Activated T-helper 1 cell treated with anti-CD3 and anti-CD28 coated beads, Interleukin-12 subunit alpha, Interleukin-12 subunit beta, Interleukin-2, Interleukin-4 antibody, amounts not matched to agents 30 ng/mL and 10 ng/mL and 1 ng/mL, durations not matched to agents 14 hours and 24 hours and 36 hours (primary cell): ENCODE results near the gene KLF18. TPM values are rescaled to one million over a fixed set of nuclear protein-coding genes. Genes with fewer than 3 reads are reported as not detected.

ENCODE experiments used
- DNase-seq: peaks from one replicate; pipeline ENCODE4 v3.0.0; 2021; ENCODE audit warnings: low spot score
- H3K27ac Mint-ChIP-seq: one replicate; pipeline ENCODE4 v1.8.0; 2021; ENCODE audit warnings: mild to moderate bottlenecking, mixed read lengths
- H3K27me3 Mint-ChIP-seq: one replicate; pipeline ENCODE4 v1.8.0; 2022; ENCODE audit warnings: mild to moderate bottlenecking, moderate library complexity, mixed read lengths; ENCODE audit not compliant: insufficient read depth
- H3K36me3 Mint-ChIP-seq: one replicate; pipeline ENCODE4 v1.8.0; 2021; ENCODE audit warnings: low read depth, mixed read lengths
- H3K4me1 Mint-ChIP-seq: one replicate; pipeline ENCODE4 v1.8.0; 2021; ENCODE audit warnings: low read depth, mixed read lengths
- H3K4me3 Mint-ChIP-seq: one replicate; pipeline ENCODE4 v1.8.0; 2021; ENCODE audit warnings: mild to moderate bottlenecking, moderate library complexity, mixed read lengths
- H3K9me3 Mint-ChIP-seq: one replicate; pipeline ENCODE4 v1.8.0; 2021; ENCODE audit warnings: mixed read lengths
- intact Hi-C: fragments of 100-400 bp; cut with micrococcal nuclease; formaldehyde crosslinking; loops from one replicate; pipeline ENCODE4 v1.15.1; 2024
- total RNA-seq: library from RNA; stranded (reverse); gene quantifications from 2 replicates; pipeline ENCODE4 v1.2.3, GENCODE V29; 2022

The KLF18 gene
- total RNA-seq, 1 donor from 2014 or later = not detected

DNA sequence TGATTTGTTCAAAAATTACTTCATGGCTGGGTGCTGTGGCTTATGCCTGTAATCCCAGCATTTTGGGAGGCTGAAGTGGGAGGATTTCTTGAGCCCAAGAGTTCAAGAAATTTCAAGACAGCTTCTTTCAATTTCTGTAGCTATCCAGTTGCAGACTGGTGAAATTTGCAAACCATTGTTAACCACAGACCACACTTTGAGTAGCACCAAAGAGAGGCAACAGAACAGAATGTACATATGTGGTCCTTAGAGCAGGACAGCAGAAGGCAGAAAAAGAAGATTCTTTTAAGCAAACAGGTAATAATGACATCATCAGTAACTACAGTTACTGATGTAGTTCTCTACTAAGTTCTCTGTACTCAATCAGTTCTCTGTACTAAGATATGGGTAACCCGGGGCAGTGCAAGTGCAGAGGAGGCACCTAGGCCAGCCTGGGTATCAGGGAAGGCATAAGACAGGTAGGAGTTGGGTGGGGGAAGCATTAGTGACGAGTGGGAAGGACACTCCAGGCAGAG, 28.3 kb downstream of the KLF18 start:
- DNase-seq = no peak
- Mint-ChIP-seq H3K27me3 (peaks cover 7% of the 10 kb centered on the region), H3K27ac (no peak overlapping the region), H3K4me1 (no peaks in the 10 kb centered on the region), H3K36me3 (no peaks in the 10 kb centered on the region), H3K9me3 (no peaks in the 10 kb centered on the region), H3K4me3 (no peak overlapping the region)
- intact Hi-C loops = no loop called here

DNA sequence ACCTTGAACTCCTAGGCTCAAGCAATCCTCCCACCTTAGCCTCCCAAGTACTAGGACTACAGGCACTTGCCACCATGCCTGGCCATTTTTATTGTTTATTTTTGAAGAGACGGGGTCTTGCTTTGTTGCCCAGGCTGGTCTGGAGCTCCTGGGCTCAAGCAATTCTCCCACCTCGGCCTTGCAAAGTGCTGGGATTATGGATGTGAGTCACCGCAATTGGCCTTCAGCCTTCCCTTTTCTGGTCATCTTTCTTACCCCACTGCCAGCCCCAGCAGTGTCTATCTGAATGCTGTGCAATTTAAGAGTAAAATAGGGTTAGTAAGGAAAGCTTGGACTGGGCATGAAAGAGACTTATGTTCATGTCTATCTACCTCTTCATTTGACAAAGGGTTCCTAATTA, 28.9 kb downstream of the KLF18 start:
- peaks cover 7% of the 10 kb centered on the region for H3K27me3 Mint-ChIP-seq
- DNase-seq = no peak
- H3K4me3 Mint-ChIP-seq = no peak overlapping the region
- H3K27ac Mint-ChIP-seq = no peak overlapping the region
- H3K36me3 Mint-ChIP-seq = no peaks in the 10 kb centered on the region
- no peaks in the 10 kb centered on the region for H3K9me3 Mint-ChIP-seq
- H3K4me1 Mint-ChIP-seq = no peaks in the 10 kb centered on the region
- intact Hi-C loops = no loop called here

DNA sequence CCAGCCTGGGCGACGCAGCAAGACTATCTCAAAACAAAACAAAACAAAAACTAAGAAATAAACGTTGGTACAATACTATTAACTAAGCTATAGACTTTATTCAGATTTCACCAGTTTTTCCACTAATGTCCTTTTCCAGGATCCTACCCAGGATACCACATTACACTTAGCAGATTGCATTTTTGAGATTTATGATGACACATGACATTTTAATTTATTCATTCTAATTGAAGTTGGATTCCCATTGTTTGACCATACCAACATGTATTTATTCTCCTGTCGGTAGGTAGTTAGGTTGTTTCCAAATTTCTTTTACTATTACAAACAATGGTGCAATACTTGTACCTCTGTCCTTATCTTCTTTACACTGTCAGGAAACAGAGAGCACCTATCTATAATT, 29.6 kb downstream of the KLF18 start:
- DNase-seq = no peak
- H3K4me1 Mint-ChIP-seq = no peaks in the 10 kb centered on the region
- no peak overlapping the region for H3K4me3 Mint-ChIP-seq
- H3K9me3 Mint-ChIP-seq = no peaks in the 10 kb centered on the region
- intact Hi-C loops = no loop called here
- no peaks in the 10 kb centered on the region for H3K36me3 Mint-ChIP-seq
- H3K27ac Mint-ChIP-seq = no peak overlapping the region
- H3K27me3 Mint-ChIP-seq = peaks cover 8% of the 10 kb centered on the region

DNA sequence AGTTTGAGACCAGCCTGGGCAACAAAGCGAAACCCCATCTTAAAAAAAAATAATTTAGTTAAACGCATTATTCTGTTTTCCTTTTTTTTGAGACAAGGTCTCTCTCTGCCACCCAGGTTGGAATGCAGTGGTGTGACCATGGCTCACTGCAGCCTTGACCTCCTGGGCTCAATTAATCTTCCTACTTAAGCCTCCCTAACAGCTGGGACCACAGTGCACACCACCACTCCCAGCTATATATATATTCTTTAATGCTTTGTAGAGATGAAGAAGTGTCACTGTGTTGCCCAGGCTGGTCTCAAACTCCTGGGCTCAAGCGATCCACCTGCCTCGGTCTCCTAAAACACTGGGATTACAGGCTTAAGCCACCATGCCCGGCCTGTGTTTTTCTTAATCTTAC, 30.5 kb downstream of the KLF18 start:
- Mint-ChIP-seq H3K9me3 (no peaks in the 10 kb centered on the region), H3K27ac (no peak overlapping the region), H3K4me3 (no peak overlapping the region), H3K36me3 (no peaks in the 10 kb centered on the region), H3K27me3 (peaks cover 12% of the 10 kb centered on the region), H3K4me1 (no peaks in the 10 kb centered on the region)
- intact Hi-C loops = no loop called here
- no peak for DNase-seq

DNA sequence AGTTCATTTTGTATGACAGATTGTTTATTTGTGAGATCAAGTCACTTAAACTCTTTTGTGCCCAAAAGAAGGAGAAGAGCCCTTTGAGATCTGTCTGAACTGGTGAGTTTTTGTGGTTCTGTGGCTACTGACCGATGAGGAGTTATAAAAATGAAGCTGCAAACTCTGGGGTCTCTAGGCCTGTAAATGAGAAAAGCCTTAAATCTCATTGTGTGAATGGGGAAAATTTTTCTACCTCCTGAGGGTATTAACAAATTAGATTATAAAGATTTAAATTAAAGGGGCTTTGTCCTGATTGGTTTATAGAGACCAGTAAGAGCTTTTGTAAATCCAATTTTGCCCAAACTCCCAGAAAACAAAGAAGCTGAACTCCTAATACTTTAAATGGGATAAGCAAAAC, 32.5 kb downstream of the KLF18 start:
- Mint-ChIP-seq H3K27ac (no peak overlapping the region), H3K9me3 (no peaks in the 10 kb centered on the region), H3K27me3 (peaks cover 16% of the 10 kb centered on the region), H3K4me1 (no peaks in the 10 kb centered on the region), H3K4me3 (no peak overlapping the region), H3K36me3 (no peaks in the 10 kb centered on the region)
- intact Hi-C loops = no loop called here
- DNase-seq = no peak

GRCh38 chr1:44108241-44108640, 33.2 kb downstream of the KLF18 start:
- intact Hi-C loops = no loop called here
- Mint-ChIP-seq H3K27ac (no peak overlapping the region), H3K4me1 (no peaks in the 10 kb centered on the region), H3K36me3 (no peaks in the 10 kb centered on the region), H3K27me3 (peaks cover 14% of the 10 kb centered on the region), H3K4me3 (no peak overlapping the region), H3K9me3 (no peaks in the 10 kb centered on the region)
- no peak for DNase-seq

DNA sequence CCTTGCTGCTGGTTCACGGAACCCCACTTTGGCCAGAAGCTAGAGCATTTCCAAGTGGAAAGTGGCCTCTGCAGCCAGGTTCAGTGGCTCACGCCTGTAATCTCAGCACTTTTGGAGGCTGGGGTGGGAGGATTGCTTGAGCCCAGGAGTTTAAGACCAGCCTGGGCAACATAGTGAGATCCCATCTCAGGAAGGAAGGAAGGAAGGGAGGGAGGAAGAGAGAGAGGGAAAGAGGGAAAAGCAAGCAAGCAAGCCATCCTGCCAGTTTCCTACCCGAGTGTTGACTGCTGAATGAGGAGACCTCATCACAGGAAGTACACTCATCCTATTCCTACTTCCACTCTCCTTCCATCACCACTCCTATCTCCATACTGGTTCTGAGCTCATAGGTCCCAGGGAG, 35.6 kb downstream of the KLF18 start:
- Mint-ChIP-seq H3K27ac (no peak overlapping the region), H3K27me3 (peaks cover 14% of the 10 kb centered on the region), H3K36me3 (no peaks in the 10 kb centered on the region), H3K9me3 (no peaks in the 10 kb centered on the region), H3K4me1 (no peaks in the 10 kb centered on the region), H3K4me3 (no peak overlapping the region)
- intact Hi-C loops = no loop called here
- DNase-seq = no peak

GRCh38 chr1:44103270-44104131, 37.9 kb downstream of the KLF18 start:
- Mint-ChIP-seq H3K27ac (no peak overlapping the region), H3K4me1 (no peaks in the 10 kb centered on the region), H3K4me3 (no peak overlapping the region), H3K36me3 (no peaks in the 10 kb centered on the region), H3K9me3 (no peaks in the 10 kb centered on the region), H3K27me3 (peaks cover 14% of the 10 kb centered on the region)
- intact Hi-C loops = no loop called here
- DNase-seq = no peak

DNA sequence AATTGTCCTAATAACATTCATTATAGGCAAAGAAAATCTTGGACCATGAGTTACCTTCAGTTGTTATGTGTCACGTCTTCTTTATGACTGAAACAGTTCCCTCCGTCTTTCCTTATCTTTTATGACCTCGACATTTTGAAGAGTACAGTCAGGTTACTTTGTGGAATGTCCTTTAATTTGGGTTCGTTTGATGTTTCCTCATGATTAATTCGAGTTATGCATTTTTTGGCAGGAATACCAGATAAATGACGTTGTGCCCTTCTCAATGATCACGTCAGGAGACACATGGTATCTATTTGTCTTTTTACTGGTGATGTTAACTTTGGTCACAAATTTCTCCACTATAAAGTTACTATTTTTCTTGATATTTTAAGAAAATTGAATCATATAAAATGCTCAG, 40.1 kb downstream of the KLF18 start:
- no peaks in the 10 kb centered on the region for H3K36me3 Mint-ChIP-seq
- no peak overlapping the region for H3K27ac Mint-ChIP-seq
- no peak overlapping the region for H3K4me3 Mint-ChIP-seq
- DNase-seq = no peak
- H3K27me3 Mint-ChIP-seq = peaks cover 9% of the 10 kb centered on the region
- no peaks in the 10 kb centered on the region for H3K9me3 Mint-ChIP-seq
- intact Hi-C loops = no loop called here
- no peaks in the 10 kb centered on the region for H3K4me1 Mint-ChIP-seq

GRCh38 chr1:44100183-44100868, 41.1 kb downstream of the KLF18 start:
- Mint-ChIP-seq H3K36me3 (no peaks in the 10 kb centered on the region), H3K27ac (no peak overlapping the region), H3K4me3 (no peak overlapping the region), H3K9me3 (no peaks in the 10 kb centered on the region), H3K4me1 (no peaks in the 10 kb centered on the region), H3K27me3 (peaks cover 12% of the 10 kb centered on the region)
- intact Hi-C loops = no loop called here
- DNase-seq = no peak

DNA sequence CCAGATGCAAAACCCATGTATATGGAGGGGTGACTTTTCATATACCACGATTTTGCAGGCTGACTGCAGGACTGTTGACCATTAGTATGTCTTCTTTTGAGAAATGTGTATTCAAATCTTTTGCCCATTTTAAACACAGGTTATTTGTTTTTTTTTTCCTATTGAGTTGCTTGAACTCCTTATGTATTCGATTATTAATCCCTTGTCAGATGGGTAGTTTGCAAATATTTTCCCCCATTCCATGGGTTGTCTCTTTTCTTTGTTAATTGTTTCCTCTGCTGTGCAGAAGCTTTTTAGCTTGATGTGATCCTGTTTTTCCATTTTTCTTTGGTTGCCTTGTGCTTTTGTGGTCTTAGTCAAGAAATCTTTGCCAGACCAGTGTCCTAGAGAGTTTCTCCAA, 47.4 kb downstream of the KLF18 start:
- Mint-ChIP-seq H3K4me1 (no peaks in the 10 kb centered on the region), H3K27ac (no peak overlapping the region), H3K27me3 (peaks cover 24% of the 10 kb centered on the region), H3K36me3 (no peaks in the 10 kb centered on the region), H3K4me3 (no peak overlapping the region), H3K9me3 (no peaks in the 10 kb centered on the region)
- no peak for DNase-seq
- intact Hi-C loops = loop anchor here (5.0 kb wide), 1 partner anchor 503 kb away; no protein-coding TSS in a partner anchor

DNA sequence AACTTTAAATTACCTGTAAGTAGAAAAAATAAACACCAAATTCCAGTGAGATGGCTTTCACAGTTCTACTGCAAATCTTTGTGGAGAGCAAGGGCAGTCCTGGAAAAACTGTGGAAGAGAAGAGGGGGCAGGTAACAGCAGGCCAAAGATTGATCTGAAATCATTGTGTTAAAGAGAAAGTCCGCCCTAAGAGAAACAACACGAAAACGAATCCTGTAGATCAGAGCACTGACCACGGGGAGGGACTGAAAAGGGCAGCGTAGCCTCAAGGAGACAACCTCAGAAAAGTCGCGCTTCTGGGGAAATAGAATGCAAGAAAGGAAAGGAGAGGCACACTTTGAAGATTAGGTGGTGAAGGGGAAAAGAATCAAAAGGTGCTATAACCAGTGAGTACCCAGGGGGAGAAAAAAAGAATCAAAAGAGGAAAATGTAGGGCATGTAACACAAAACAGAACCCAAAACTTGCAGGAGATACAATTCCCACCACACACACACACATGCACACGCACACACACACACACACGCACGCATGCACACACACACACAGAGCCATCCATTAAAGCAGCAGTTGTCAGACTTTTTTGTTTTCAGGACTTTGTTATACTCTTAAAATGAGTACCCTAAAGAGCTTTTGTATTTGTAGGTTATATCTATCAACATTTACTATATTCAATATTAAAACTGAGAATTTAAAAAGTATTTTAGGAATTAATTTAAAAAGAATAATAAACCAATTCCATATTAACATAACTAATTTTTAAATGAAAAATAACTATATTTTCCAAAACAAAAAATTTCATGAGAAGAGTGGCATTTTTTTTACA, 50.8 kb downstream of the KLF18 start:
- Mint-ChIP-seq H3K27me3 (peaks cover 24% of the 10 kb centered on the region), H3K4me1 (no peaks in the 10 kb centered on the region), H3K36me3 (no peaks in the 10 kb centered on the region), H3K9me3 (no peaks in the 10 kb centered on the region), H3K4me3 (no peak overlapping the region), H3K27ac (no peak overlapping the region)
- intact Hi-C loops = loop anchor here (5.0 kb wide), 1 partner anchor 507 kb away; no protein-coding TSS in a partner anchor
- no peak for DNase-seq
